H1 (cell line): Measurements from ENCODE around the gene NBEA. TPM values are rescaled to one million over a fixed set of nuclear protein-coding genes. Genes with fewer than 3 reads are reported as not detected.

Experiments used
- ASH2L ChIP-seq: fragments of 200-600, 300-600 bp; sonication (generic); IDR thresholded peaks from one replicate; pipeline ENCODE4 v1.7.1; 2017; ENCODE audit warnings: low read length
- BACH1 ChIP-seq: IDR thresholded peaks from 2 replicates; pipeline ENCODE4 v1.6.1; 2012; ENCODE audit warnings: low read length, improper control_type of control experiment
- MAFK ChIP-seq: IDR thresholded peaks from 2 replicates; pipeline ENCODE4 v1.6.1; 2012; ENCODE audit warnings: low read depth, mild to moderate bottlenecking, improper control_type of control experiment, low read length
- SIN3A ChIP-seq, 2 experiments: IDR thresholded peaks in 1 of 2; conservative IDR thresholded peaks in 1 of 2; 2 replicates each; pipeline ENCODE4 v1.6.1; 2011 to 2012; ENCODE audit warnings: low read length in 2 of 2, improper control_type of control experiment in 1 of 2, low read depth in 1 of 2, mild to moderate bottlenecking in 1 of 2
- TAF1 ChIP-seq: IDR thresholded peaks from 2 replicates; pipeline ENCODE4 v1.6.1; 2011; ENCODE audit warnings: mild to moderate bottlenecking, low read depth, low read length
- polyA plus RNA-seq, 7 experiments: library from polyadenylated mRNA; depleted of rRNA in 3 of 7; stranded (reverse) in 5 of 7; unstranded in 2 of 7; fragments of >200 nt in 5 of 7; fragments of 200-250 nt in 2 of 7; gene quantifications; 1 replicate in 5 of 7; 2 replicates in 1 of 7; 4 replicates in 1 of 7; pipeline versions ENCODE4 v1.2.1 to v1.2.3, GENCODE V29; 2011 to 2013; ENCODE audit warnings: missing spikeins in 2 of 7, mixed read lengths in 2 of 7
- total RNA-seq: library from RNA; stranded (reverse); fragmentation: NEBNext Ultra II Directional; extraction: Animal tissue kit (Norgen Biotek cat#: 25700); gene quantifications from 2 replicates; pipeline ENCODE4 v1.2.1, GENCODE V29; 2021
- TF ChIP-seq, protein P1 (sequence below): IDR thresholded peaks from 2 replicates; pipeline ENCODE4 v1.6.1; 2012; ENCODE audit warnings: inconsistent platforms

NBEA gene
- total and polyA plus RNA-seq, 2 of the 8 experiments (the other 6 are each of a cell fraction or from before 2014, with no cell fraction given), result 14.2 to 21.5 TPM

DNA sequence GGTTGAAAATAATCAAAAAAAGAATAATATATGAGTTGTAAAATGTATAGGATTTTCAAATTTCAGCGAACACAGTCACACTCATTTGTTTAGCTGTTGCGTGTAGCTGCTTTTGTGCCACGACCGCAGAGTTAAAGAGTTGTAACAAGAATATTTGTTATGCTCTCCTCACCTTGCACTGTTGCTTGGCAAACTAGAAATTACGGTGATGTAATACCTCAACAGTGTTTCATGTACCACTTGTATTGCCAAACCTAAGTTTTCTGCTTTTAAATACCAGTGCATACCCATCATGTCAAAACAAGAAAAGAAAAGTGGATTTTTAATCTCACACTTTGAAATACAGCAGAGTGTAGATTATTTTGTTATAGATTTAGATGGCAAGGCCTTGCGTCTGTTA is 201.1 kb downstream of the NBEA start (continued):
- TF ChIP-seq TAF1 (no peak), MAFK (no peak), ASH2L (no peak), BACH1 (no peak), SIN3A (conservative IDR thresholded peaks at IDR 0.05 in 1 of 2, IDR thresholded peaks at IDR 0.05 in 1 of 2; ENCODE audit: low read depth in 1 of 2, low read length in 2 of 2) (no peak)
- TF ChIP-seq, protein P1, sequence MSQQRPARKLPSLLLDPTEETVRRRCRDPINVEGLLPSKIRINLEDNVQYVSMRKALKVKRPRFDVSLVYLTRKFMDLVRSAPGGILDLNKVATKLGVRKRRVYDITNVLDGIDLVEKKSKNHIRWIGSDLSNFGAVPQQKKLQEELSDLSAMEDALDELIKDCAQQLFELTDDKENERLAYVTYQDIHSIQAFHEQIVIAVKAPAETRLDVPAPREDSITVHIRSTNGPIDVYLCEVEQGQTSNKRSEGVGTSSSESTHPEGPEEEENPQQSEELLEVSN, result no peak
- TF ChIP-seq, all 59 proteins: peak for 0
